Liver (tissue), 9 donors: Measurements from ENCODE around the gene MFRP. TPM values are rescaled to one million over a fixed set of nuclear protein-coding genes. Genes with fewer than 3 reads are reported as not detected.

Experiments used
- DNase-seq: peaks from one replicate; pipeline ENCODE4 v3.0.0-alpha.2; 2017; ENCODE audit warnings: low spot score
- H3K27ac ChIP-seq, 2 donors: one replicate each; pipeline ENCODE4 v1.7.0; 2013; ENCODE audit warnings: inconsistent platforms in 2 of 2, low read length in 2 of 2, control low read depth in 1 of 2, low read depth in 1 of 2, mild to moderate bottlenecking in 1 of 2
- H3K27me3 ChIP-seq, 4 donors: one replicate each; pipeline versions ENCODE4 v1.6.1 to v1.7.0; 2013; ENCODE audit warnings: low read length in 3 of 4, inconsistent platforms in 1 of 4, mild to moderate bottlenecking in 1 of 4, moderate library complexity in 1 of 4; ENCODE audit not compliant: control insufficient read depth in 4 of 4, insufficient read depth in 4 of 4
- H3K36me3 ChIP-seq, 4 donors: one replicate each; pipeline versions ENCODE4 v1.6.1 to v1.7.0; 2013; ENCODE audit warnings: low read length in 3 of 4, mild to moderate bottlenecking in 3 of 4, low read depth in 1 of 4, moderate library complexity in 1 of 4; ENCODE audit not compliant: control insufficient read depth in 4 of 4, insufficient read depth in 3 of 4
- H3K4me1 ChIP-seq, 4 donors: one replicate each; pipeline versions ENCODE4 v1.6.1 to v1.7.0; 2013; ENCODE audit warnings: low read length in 3 of 4, mild to moderate bottlenecking in 3 of 4, moderate library complexity in 1 of 4; ENCODE audit not compliant: control insufficient read depth in 4 of 4, insufficient read depth in 4 of 4
- H3K4me3 ChIP-seq, 3 donors: one replicate each; pipeline versions ENCODE4 v1.6.1 to v1.7.0; 2013; ENCODE audit warnings: low read length in 3 of 3, control low read depth in 1 of 3, low read depth in 1 of 3, mild to moderate bottlenecking in 1 of 3
- H3K9ac ChIP-seq, 2 donors: one replicate each; pipeline ENCODE4 v1.7.0; 2013; ENCODE audit warnings: low read length in 2 of 2, mild to moderate bottlenecking in 2 of 2, moderate library complexity in 2 of 2, control low read depth in 1 of 2, low read depth in 1 of 2
- H3K9me3 ChIP-seq, 4 donors: one replicate each; pipeline versions ENCODE4 v1.6.1 to v1.7.0; 2013; ENCODE audit warnings: low read length in 3 of 4; ENCODE audit not compliant: control insufficient read depth in 4 of 4
- ATF3 ChIP-seq: IDR thresholded peaks from 2 replicates; pipeline ENCODE4 v1.6.1; 2016; ENCODE audit warnings: antibody characterized with exemption
- CTCF ChIP-seq: fragments of 150-350 bp; IDR thresholded peaks from 2 replicates; pipeline ENCODE4 v1.5.1; 2017; ENCODE audit warnings: improper control_type of control experiment, low read depth, low read length; ENCODE audit not compliant: missing input control
- EGR1 ChIP-seq, 2 donors: IDR thresholded peaks; 2 replicates each; pipeline ENCODE4 v1.6.1; 2016 to 2018; ENCODE audit warnings: antibody characterized with exemption in 2 of 2, low read depth in 2 of 2
- FOXA1 ChIP-seq: IDR thresholded peaks from 2 replicates; pipeline ENCODE4 v1.6.1; 2016; ENCODE audit warnings: antibody characterized with exemption
- FOXA2 ChIP-seq: IDR thresholded peaks from 2 replicates; pipeline ENCODE4 v1.6.1; 2016; ENCODE audit warnings: antibody characterized with exemption
- GABPA ChIP-seq, 2 donors: IDR thresholded peaks in 1 of 2; conservative IDR thresholded peaks in 1 of 2; 2 replicates each; pipeline ENCODE4 v1.6.1; 2016; ENCODE audit warnings: antibody characterized with exemption in 2 of 2, mild to moderate bottlenecking in 1 of 2, moderate library complexity in 1 of 2
- HNF4A ChIP-seq, 2 donors: conservative IDR thresholded peaks; 2 replicates each; pipeline ENCODE4 v1.6.1; 2016; ENCODE audit warnings: antibody characterized with exemption in 2 of 2, mild to moderate bottlenecking in 2 of 2
- HNF4G ChIP-seq: IDR thresholded peaks from 2 replicates; pipeline ENCODE4 v1.6.1; 2016; ENCODE audit warnings: antibody characterized with exemption
- JUND ChIP-seq, 2 donors: IDR thresholded peaks; 2 replicates each; pipeline ENCODE4 v1.6.1; 2016; ENCODE audit warnings: antibody characterized with exemption in 2 of 2
- NR2F2 ChIP-seq: IDR thresholded peaks from 2 replicates; pipeline ENCODE4 v1.6.1; 2016; ENCODE audit warnings: antibody characterized with exemption
- RAD21 ChIP-seq, 2 donors: IDR thresholded peaks; 2 replicates each; pipeline ENCODE4 v1.6.1; 2016; ENCODE audit warnings: antibody characterized with exemption in 2 of 2, mild to moderate bottlenecking in 2 of 2
- REST ChIP-seq: IDR thresholded peaks from 2 replicates; pipeline ENCODE4 v1.6.1; 2016; ENCODE audit warnings: antibody characterized with exemption, mild to moderate bottlenecking
- RXRA ChIP-seq, 2 donors: IDR thresholded peaks; 2 replicates each; pipeline ENCODE4 v1.6.1; 2017 to 2018; ENCODE audit warnings: antibody characterized with exemption in 2 of 2, mild to moderate bottlenecking in 1 of 2
- SP1 ChIP-seq: IDR thresholded peaks from 2 replicates; pipeline ENCODE4 v1.6.1; 2018; ENCODE audit warnings: antibody characterized with exemption, mild to moderate bottlenecking
- TAF1 ChIP-seq: conservative IDR thresholded peaks from 2 replicates; pipeline ENCODE4 v1.6.1; 2016; ENCODE audit warnings: antibody characterized with exemption, mild to moderate bottlenecking
- YY1 ChIP-seq: IDR thresholded peaks from 2 replicates; pipeline ENCODE4 v1.6.1; 2016; ENCODE audit warnings: antibody characterized with exemption, mild to moderate bottlenecking
- ZBTB33 ChIP-seq: IDR thresholded peaks from 2 replicates; pipeline ENCODE4 v1.6.1; 2016; ENCODE audit warnings: antibody characterized with exemption
- WGBS: extraction: QIAGEN DNeasy Blood & Tissue Kit; methylation state at CpG from one replicate; pipeline ENCODE4 v1.1.7; 2013; 5-methylcytosine and 5-hydroxymethylcytosine counted together
- polyA plus RNA-seq, 2 donors: library from polyadenylated mRNA; stranded (reverse) in 1 of 2; unstranded in 1 of 2; fragments of 200-250 nt in 1 of 2; fragments of >200 nt in 1 of 2; fragmentation: Nextera tagmentation in 1 of 2; extraction: Ambion mirVana in 1 of 2; gene quantifications; one replicate each; pipeline versions ENCODE4 v1.2.1 to v1.2.3, GENCODE V29; 2013 to 2015
- total RNA-seq, 2 donors: library from RNA; depleted of rRNA; stranded (reverse); fragments of >200 nt; gene quantifications; one replicate each; pipeline ENCODE4 v1.2.3, GENCODE V29; 2014
- donor health status: healthy.
- donor health status: healthy.
- donor health status: healthy.
- donor health status: healthy.
- donor health status: healthy.

The MFRP gene
- total and polyA plus RNA-seq, 4 donors: not detected

GRCh38 chr11:119355091-119355843 lies 8.8 kb upstream of the MFRP start:
- whole genome bisulfite sequencing: 82% methylated on average over 9 of the region's 9 CpGs
- TF ChIP-seq ATF3: no peak
- no peak for TF ChIP-seq RAD21 (IDR thresholded peaks at IDR 0.05)
- TF ChIP-seq NR2F2: no peak
- TF ChIP-seq FOXA1: no peak
- TF ChIP-seq EGR1 (IDR thresholded peaks at IDR 0.05; ENCODE audit: low read depth in 2 of 2): no peak
- TF ChIP-seq GABPA (IDR thresholded peaks at IDR 0.05 in 1 of 2, conservative IDR thresholded peaks at IDR 0.05 in 1 of 2): no peak
- TF ChIP-seq RXRA (IDR thresholded peaks at IDR 0.05): no peak
- no peak for TF ChIP-seq ZBTB33
- TF ChIP-seq REST: no peak
- no peak for TF ChIP-seq FOXA2
- TF ChIP-seq TAF1: no peak
- no peak for TF ChIP-seq CTCF
- TF ChIP-seq HNF4A (conservative IDR thresholded peaks at IDR 0.05): no peak
- no peak for TF ChIP-seq JUND (IDR thresholded peaks at IDR 0.05)
- TF ChIP-seq HNF4G: no peak
- no peak for TF ChIP-seq YY1
- no peak overlapping the region for H3K27ac ChIP-seq

GRCh38 chr11:119352857-119353260 lies 6.4 kb upstream of the MFRP start:
- no peak overlapping the region for H3K9ac ChIP-seq
- H3K27me3 ChIP-seq: no peaks in the 10 kb centered on the region
- no peaks in the 10 kb centered on the region for H3K9me3 ChIP-seq
- no peak for DNase-seq
- TF ChIP-seq SP1 (peak; percentile 16), HNF4G (no peak), RAD21 (IDR thresholded peaks at IDR 0.05) (peak in 1 of 2 donors; percentile 15)
- H3K36me3 ChIP-seq: peaks cover 0 to 5% (median 1%) of the 10 kb centered on the region in 4 donors
- no peak overlapping the region for H3K27ac ChIP-seq
- 31% methylated on average over 4 of the region's 4 CpGs for WGBS
- H3K4me3 ChIP-seq: no peak overlapping the region
- H3K4me1 ChIP-seq: peaks cover 5 to 24% (median 14%) of the 10 kb centered on the region in 4 donors

More at GRCh38 chr11:119355091-119355843, 8.8 kb upstream of the MFRP start:
- no peaks in the 10 kb centered on the region for H3K27me3 ChIP-seq
- H3K9me3 ChIP-seq: no peaks in the 10 kb centered on the region
- H3K36me3 ChIP-seq: peaks cover 0 to 19% (median 11%) of the 10 kb centered on the region in 4 donors
- H3K4me1 ChIP-seq: peaks cover 5 to 30% (median 14%) of the 10 kb centered on the region in 4 donors
- H3K4me3 ChIP-seq: no peak overlapping the region
- no peak for DNase-seq
- no peak overlapping the region for H3K9ac ChIP-seq
